ENCODE data around the gene ELOVL5.
"Not testable (repeated sequence)": the region's sequence is repeated elsewhere in the genome, so short reads cannot be mapped to it uniquely, and the experiment has no call there.

The ELOVL5 gene

GRCh38 chr6:53321701-53322100 lies 27.0 kb downstream of the ELOVL5 start:
- no peaks in the 10 kb centered on the region for H3K36me3 ChIP-seq (ENCODE audit: insufficient read depth)
- H4K20me1 ChIP-seq (ENCODE audit: insufficient read depth), result no peaks in the 10 kb centered on the region
- TF ChIP-seq, protein P1, sequence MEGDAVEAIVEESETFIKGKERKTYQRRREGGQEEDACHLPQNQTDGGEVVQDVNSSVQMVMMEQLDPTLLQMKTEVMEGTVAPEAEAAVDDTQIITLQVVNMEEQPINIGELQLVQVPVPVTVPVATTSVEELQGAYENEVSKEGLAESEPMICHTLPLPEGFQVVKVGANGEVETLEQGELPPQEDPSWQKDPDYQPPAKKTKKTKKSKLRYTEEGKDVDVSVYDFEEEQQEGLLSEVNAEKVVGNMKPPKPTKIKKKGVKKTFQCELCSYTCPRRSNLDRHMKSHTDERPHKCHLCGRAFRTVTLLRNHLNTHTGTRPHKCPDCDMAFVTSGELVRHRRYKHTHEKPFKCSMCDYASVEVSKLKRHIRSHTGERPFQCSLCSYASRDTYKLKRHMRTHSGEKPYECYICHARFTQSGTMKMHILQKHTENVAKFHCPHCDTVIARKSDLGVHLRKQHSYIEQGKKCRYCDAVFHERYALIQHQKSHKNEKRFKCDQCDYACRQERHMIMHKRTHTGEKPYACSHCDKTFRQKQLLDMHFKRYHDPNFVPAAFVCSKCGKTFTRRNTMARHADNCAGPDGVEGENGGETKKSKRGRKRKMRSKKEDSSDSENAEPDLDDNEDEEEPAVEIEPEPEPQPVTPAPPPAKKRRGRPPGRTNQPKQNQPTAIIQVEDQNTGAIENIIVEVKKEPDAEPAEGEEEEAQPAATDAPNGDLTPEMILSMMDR (conservative IDR thresholded peaks at IDR 0.05; ENCODE audit: low read depth, low read length), result no peak
- no peak overlapping the region for H3K4me3 ChIP-seq (IDR thresholded peaks at IDR 0.05; ENCODE audit: insufficient read depth, low read depth, low read length)
- no peak overlapping the region for H3K27ac ChIP-seq
- no peak overlapping the region for H2AFZ ChIP-seq (ENCODE audit: low read depth)
- no peak overlapping the region for H3K4me2 ChIP-seq
- H3K79me2 ChIP-seq (ENCODE audit: insufficient read depth, low read depth), result peaks cover 65% of the 10 kb centered on the region
- no peaks in the 10 kb centered on the region for H3K4me1 ChIP-seq (ENCODE audit: low read depth, poor library complexity, severe bottlenecking)
- no peaks in the 10 kb centered on the region for H3K27me3 ChIP-seq (ENCODE audit: insufficient read depth, low read depth)
- no peak overlapping the region for H3K9ac ChIP-seq

DNA sequence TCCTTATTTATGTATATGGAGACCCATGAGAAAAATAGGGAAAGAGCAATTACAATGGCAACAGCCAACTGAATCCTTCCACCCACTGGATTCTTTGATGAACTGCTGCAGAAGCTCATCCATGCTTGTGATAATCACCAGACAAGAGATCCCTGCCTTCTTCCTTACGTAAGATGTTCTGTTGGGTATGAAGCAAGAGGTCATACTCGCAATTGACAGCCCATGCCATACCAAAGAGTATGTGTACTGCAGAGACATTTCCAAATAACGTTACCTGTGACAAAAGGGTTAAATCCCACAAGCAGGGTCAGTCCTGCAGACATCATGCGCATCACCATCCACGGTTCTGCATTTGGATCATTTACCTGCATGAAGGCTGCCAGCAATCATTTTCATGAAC lies 27.8 kb downstream of the ELOVL5 start:
- no peak overlapping the region for H3K9ac ChIP-seq
- H3K27me3 ChIP-seq (ENCODE audit: insufficient read depth, low read depth), result no peaks in the 10 kb centered on the region
- H3K4me3 ChIP-seq (IDR thresholded peaks at IDR 0.05; ENCODE audit: insufficient read depth, low read depth, low read length), result no peak overlapping the region
- H4K20me1 ChIP-seq (ENCODE audit: insufficient read depth), result no peaks in the 10 kb centered on the region; the same call in 1 of the 2 replicates
- H3K4me1 ChIP-seq (ENCODE audit: low read depth, poor library complexity, severe bottlenecking), result no peaks in the 10 kb centered on the region
- H3K4me2 ChIP-seq, result no peak overlapping the region
- no peaks in the 10 kb centered on the region for H3K36me3 ChIP-seq (ENCODE audit: insufficient read depth)
- no peak overlapping the region for H3K27ac ChIP-seq
- H3K79me2 ChIP-seq (ENCODE audit: insufficient read depth, low read depth), result peaks cover 70% of the 10 kb centered on the region
- no peak overlapping the region for H2AFZ ChIP-seq (ENCODE audit: low read depth)
- TF ChIP-seq, protein P1 (conservative IDR thresholded peaks at IDR 0.05; ENCODE audit: low read depth, low read length), result no peak

- Histone ChIP-seq H3K4me2 (no peak overlapping the region), H3K27ac (no peak overlapping the region), H3K36me3 (ENCODE audit: insufficient read depth) (no peaks in the 10 kb centered on the region), H3K4me1 (ENCODE audit: low read depth, poor library complexity, severe bottlenecking) (peaks cover 22% of the 10 kb centered on the region), H3K9ac (no peak overlapping the region), H4K20me1 (ENCODE audit: insufficient read depth) (no peaks in the 10 kb centered on the region; the same call in 1 of the 2 replicates), H3K27me3 (ENCODE audit: insufficient read depth, low read depth) (no peaks in the 10 kb centered on the region), H3K79me2 (ENCODE audit: insufficient read depth, low read depth) (peaks cover 74% of the 10 kb centered on the region), H3K4me3 (IDR thresholded peaks at IDR 0.05; ENCODE audit: insufficient read depth, low read depth, low read length) (no peak overlapping the region), H2AFZ (ENCODE audit: low read depth) (no peak overlapping the region)
- TF ChIP-seq, protein P1 (conservative IDR thresholded peaks at IDR 0.05; ENCODE audit: low read depth, low read length), result no peak
Measured at GRCh38 chr6:53318429-53318828, 30.3 kb downstream of the ELOVL5 start.

DNA sequence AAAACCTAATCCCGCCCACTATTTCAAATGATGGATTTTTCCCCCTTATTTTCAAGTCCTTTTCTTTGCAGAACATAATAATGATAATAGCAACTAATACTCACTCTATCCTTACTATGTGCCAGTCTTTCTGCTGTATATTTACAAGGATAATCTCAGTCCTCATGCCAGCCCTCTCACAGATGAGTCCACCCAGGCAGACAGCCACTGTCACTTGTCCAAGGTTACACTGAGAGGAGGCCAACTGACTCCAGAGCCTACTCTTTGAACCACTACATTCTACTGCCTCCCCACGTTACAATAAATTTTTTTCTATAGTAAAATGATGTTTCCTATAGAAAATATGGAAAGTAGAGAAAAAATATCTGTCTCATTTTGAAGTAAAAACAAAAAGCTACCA lies 30.9 kb downstream of the ELOVL5 start:
- no peak overlapping the region for H3K4me3 ChIP-seq (IDR thresholded peaks at IDR 0.05; ENCODE audit: insufficient read depth, low read depth, low read length)
- no peaks in the 10 kb centered on the region for H3K27me3 ChIP-seq (ENCODE audit: insufficient read depth, low read depth)
- peaks cover 75% of the 10 kb centered on the region for H3K79me2 ChIP-seq (ENCODE audit: insufficient read depth, low read depth)
- no peak overlapping the region for H3K9ac ChIP-seq
- TF ChIP-seq, protein P1 (conservative IDR thresholded peaks at IDR 0.05; ENCODE audit: low read depth, low read length), result no peak
- no peaks in the 10 kb centered on the region; the same call in 1 of the 2 replicates for H4K20me1 ChIP-seq (ENCODE audit: insufficient read depth)
- H3K4me2 ChIP-seq, result no peak overlapping the region
- peaks cover 28% of the 10 kb centered on the region for H3K4me1 ChIP-seq (ENCODE audit: low read depth, poor library complexity, severe bottlenecking)
- H2AFZ ChIP-seq (ENCODE audit: low read depth), result no peak overlapping the region
- no peak overlapping the region for H3K27ac ChIP-seq
- no peaks in the 10 kb centered on the region for H3K36me3 ChIP-seq (ENCODE audit: insufficient read depth)

DNA sequence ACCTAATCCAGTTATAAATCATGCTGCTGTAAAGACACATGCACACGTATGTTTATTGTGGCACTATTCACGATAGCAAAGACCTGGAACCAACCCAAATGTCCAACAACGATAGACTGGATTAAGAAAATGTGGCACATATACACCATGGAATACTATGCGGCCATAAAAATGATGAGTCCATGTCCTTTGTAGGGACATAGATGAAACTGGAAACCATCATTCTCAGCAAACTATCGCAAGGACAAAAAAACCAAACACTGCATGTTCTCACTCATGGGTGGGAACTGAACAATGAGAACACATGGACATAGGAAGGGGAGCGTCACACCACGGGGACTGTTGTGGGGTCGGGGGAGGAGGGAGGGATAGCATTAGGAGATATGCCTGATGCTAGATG lies 31.5 kb downstream of the ELOVL5 start:
- H3K4me2 ChIP-seq; H3K36me3 ChIP-seq (ENCODE audit: insufficient read depth); H4K20me1 ChIP-seq (ENCODE audit: insufficient read depth); H3K27me3 ChIP-seq (ENCODE audit: insufficient read depth, low read depth); H2AFZ ChIP-seq (ENCODE audit: low read depth); H3K4me3 ChIP-seq (IDR thresholded peaks at IDR 0.05; ENCODE audit: insufficient read depth, low read depth, low read length); H3K27ac ChIP-seq; H3K9ac ChIP-seq: not testable (repeated sequence)
- Histone ChIP-seq H3K4me1 (ENCODE audit: low read depth, poor library complexity, severe bottlenecking) (peaks cover 33% of the 10 kb centered on the region), H3K79me2 (ENCODE audit: insufficient read depth, low read depth) (peaks cover 75% of the 10 kb centered on the region)

Measured in KMS-11 (cell line).